Stimulated activated CD8-positive, alpha-beta memory T cell treated with anti-CD3 and anti-CD28 coated beads, Interleukin-12 subunit alpha, Interleukin-12 subunit beta, amount 100 ng/mL, for 1 hour (primary cell): ENCODE data around the gene SLC13A1.

Source experiments
- DNase-seq: peaks from one replicate; pipeline ENCODE4 v3.0.0-alpha.2; 2020; ENCODE audit warnings: low read depth

SLC13A1 gene

GRCh38 chr7:123193235-123193634 is 6.5 kb downstream of the SLC13A1 start:
- no peak for DNase-seq

DNA sequence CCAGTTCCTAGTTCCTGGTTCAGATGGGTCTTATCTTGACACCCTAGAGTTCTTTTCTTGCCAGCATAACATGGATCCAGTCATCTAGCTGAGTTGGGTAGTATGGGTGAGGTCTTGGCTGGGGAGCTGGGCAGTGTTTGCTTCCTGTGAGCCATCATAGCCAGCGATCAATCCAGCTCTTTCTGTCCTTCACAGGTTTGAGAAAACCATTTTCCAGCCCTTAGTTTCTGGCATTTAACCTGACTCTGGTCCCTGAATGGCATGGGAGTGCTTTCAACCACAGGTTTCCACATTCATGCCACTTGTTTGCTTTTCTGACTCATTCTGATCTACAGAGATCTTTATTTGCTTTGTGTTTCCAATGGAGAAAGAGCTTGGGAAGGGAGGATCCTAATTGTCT is 8.6 kb downstream of the SLC13A1 start:
- DNase-seq: no peak

DNA sequence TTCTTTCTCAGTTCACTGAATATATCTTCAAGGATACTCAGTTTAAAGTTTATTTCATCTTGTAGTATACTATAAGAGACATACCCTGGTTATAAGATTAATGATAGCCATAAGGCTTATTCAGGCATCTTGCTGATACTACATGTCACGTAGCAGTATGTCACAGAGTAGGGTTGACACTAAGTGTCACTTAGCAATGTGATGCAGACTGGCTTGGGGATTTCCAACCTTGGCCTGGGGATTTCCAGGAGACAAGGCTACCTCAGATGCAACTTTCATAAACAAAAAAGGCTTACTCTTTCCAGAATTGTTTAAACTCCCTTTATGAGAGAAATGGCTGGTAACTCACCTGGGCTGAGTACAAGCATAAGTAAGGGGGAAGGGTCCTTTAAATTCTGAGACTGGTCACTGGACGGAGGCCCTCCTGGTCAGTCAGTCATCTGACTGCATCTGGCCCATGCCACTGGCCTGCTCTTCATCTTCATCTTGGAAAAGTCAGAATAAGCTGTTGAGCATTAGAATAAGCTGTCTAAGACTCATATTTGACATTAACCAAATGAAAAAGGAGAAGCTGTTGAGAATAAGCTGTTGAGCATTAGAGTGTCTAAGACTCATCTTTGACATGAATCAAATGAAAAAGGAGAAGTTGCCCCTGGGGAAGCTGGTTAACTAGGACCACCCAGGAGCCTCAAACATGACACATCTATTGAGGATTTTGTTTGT is 9.5 kb downstream of the SLC13A1 start:
- no peak for DNase-seq

DNA sequence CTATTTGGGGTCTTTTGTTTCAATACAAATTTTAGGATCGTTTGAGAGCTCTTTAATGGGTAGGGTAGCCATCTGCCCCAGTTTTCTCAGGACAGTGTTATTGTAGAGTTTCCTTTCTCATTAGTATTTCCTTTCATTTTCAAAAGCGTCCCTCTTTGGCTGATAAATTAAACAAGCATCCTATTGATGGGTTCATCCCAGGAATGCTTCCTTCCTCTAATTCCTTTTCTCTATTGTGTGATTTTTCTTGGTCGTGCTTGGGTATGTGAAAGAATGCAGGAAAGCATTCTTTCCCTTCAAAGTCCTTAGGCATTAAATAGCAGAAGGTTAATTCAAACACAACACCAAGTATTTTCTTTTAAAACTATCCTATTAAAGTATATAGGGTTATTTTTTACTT is 14.0 kb downstream of the SLC13A1 start:
- DNase-seq: no peak

- no peak for DNase-seq
Observed at GRCh38 chr7:123184271-123184670, 15.5 kb downstream of the SLC13A1 start.

- no peak for DNase-seq
Observed at GRCh38 chr7:123183431-123183830, 16.3 kb downstream of the SLC13A1 start.

GRCh38 chr7:123177442-123177841 is 22.3 kb downstream of the SLC13A1 start:
- DNase-seq: no peak

DNA sequence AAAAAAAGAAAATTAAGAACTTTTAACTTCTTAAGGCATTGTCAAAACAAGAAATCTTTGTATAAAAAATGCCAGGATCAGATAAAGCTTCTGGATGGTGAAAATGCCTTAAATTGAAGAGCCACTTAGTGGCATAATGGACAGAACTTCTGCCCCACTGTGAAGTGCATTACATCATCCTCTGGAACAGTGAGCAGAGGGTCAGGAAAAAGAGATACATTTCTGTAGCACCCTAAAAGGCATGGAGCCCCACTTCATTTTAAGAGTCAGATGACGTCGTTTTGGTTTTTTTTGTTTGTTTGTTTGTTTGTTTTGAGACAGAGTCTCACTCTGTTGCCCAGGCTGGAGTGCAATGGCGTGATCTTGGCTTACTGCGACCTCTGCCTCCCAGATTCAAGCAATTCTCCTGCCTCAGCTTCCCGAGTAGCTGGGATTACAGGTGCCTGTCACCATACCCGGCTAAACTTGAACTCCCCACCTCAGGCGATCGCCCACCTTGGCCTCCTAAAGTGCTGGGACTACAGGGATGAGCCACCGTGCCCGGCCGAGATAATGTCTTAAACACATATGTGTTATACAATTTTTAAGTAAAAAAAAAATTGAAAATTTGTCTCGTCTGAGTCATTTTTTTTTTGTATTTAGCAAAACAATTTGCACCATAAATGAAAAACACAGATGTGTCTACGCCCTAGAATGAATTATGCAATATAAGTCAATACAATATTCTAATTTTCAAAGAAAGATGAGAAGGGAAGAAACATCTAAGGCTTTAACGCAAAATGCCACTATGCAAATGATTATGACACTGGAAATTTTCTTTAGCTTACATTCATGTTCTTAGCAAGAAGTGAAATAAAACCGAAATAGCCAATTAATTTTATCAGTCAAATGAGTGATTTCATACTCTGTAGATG is 29.2 kb downstream of the SLC13A1 start:
- no peak for DNase-seq

DNA sequence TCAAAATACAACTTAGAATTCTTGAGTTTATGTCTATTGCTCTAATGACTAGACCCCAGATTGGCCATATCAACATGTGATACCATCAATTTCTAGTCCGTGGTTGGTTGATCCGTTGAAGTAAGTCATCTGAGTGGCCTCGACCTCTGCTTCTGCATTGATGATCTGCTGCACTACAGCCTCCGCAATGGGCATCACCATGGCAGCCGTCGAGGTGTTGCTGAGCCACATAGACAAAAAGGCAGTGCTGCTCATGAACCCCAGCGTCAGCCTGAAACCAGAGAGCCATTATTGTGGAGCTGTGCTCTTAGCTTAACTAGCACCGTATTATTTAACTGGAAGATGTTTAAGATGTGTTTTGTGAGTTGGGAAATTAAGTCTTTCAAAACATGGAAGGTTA is 30.7 kb downstream of the SLC13A1 start:
- DNase-seq: no peak

DNA sequence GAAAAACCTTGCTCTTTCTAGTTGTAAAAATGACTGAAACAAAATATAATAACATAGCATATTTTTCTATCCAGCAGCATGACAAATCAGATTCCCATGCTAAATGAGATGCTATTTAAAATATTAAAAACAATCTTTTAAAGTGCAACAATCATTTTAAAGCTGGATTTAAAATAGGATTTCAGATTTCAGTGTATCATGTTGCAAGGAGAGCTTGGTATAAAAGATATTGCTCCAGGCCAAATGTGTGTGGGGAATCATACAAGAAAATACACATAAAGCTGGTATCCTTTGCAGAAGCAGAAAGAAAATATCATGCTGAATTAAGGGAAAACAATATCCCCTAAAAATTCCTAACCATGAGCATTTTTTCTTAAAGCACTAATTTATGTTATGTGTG is 42.2 kb downstream of the SLC13A1 start:
- DNase-seq: no peak

DNA sequence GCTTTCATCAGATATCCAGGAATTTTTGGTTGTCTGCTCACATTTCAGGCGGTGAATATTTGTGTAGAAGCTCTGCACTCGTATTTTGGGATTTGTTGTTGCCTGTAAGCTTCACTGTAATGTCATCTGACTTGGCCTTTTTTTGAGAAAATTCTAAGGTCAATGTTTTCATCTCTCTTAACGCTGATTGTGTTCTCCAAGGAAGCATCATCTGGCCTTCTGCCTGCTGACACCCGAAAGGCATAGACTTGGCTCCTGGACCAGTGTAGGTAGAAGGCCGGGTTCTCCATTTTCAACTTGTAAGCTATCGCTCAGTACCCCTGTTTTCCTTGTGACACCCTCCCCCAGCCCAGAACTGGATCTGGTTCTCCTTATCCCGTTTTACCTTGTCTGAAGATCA is 44.2 kb downstream of the SLC13A1 start:
- DNase-seq: no peak

DNA sequence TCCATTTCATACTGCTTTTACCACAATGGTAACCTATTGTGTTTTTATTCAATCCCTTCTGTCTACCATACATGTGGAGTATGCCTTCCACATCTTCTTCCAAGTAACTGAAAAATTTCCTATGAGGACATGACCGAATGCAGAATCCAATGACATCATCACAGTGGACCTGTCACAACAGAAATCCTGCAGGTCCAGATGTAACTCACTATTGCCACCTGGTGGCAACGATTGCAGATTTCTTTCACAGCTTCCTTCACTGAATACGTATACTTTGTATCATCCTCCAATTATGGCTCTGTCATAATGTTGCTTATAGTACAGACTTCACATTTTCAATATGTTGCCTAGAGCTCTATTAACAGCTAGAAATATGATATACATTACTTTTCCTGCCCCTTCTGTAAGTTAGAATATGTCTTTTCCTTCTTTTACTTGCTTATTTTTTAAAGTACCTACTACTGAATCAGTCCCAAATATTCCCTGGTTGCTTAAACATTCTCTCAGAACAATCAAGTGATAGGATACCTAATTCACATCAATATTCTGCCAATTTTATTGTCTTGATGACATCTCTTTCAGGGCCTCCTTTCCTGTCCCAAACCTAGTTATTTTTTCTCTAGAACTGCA is 45.4 kb downstream of the SLC13A1 start:
- no peak for DNase-seq

- no peak for DNase-seq
Observed at GRCh38 chr7:123151443-123151842, 48.3 kb downstream of the SLC13A1 start.

DNA sequence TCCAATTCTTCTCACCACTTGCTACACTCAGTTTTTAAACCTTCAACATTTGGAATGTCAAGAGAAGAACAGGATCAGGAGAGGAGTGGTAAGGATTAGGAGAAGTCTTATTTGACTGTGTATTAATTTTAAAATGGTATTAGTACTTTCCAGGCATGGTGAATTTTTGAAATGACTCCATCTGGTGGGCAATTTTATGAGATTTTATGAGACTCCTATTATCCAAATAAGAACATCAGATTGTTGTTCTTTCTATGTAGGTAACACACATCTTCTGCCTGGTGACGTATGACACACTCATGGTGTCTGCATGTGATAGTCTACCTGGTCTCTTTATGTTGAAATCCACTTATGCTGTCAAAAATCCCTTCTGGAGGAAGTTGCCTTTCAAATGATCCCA is 51.0 kb downstream of the SLC13A1 start:
- no peak for DNase-seq

DNA sequence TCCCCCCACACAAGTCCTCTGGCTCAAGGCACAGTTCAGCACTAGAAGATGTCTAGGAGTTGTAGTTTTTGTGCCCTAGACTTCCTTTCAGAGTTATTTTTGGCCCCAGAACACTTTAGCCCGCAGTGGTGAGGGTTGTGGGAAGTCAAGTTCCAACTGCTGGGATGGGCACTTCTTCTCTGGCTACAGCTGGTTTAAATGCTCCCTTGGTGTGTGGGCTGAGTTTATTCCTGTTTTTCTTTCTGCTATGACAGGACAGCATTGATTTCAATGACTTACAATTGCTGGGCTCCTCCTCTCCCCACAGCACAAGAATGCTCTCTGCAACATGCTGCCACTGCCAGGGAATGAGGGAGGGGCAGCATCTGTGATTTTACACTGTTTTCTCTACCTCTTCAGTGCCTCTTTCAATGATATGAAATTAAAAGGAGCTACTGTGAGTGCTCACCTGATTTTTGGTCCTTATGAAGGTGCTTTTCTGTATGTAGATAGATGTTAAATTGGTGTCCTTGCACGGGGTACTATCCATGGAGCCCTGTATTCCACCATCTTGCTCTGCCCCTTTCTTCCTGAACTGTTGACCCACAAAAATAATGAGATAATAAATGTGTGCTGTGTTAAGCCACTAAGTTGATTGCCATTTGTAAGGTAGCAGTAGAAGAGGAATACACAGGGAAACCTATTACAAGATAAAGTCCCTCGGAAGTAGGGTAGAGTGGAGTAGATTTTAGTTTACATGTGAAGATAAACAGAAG is 56.3 kb downstream of the SLC13A1 start:
- DNase-seq: no peak

DNA sequence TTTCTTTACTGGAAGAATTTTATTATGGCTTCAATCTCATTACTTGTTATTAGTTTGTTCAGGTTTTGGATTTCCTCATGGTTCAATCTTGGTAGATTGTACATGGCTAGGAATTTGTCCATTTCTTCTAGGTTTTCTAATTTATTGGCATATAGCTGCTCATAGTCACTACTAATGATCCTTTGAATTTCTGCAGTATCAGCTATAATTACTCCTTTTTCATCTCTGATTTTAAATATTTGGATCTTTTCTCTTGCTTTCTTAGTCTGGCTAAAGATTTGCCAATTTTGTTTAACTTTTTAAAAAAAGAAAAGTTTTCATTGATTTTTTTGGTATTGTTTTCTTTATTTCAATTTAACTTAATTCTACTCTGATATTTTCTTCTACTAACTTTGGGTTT is 59.2 kb downstream of the SLC13A1 start:
- no peak for DNase-seq

- DNase-seq: no peak
Observed at GRCh38 chr7:123135960-123136359, 63.8 kb downstream of the SLC13A1 start.

GRCh38 chr7:123133924-123134323 is 65.8 kb downstream of the SLC13A1 start:
- no peak for DNase-seq

- no peak for DNase-seq
Observed at GRCh38 chr7:123131961-123132360, 67.8 kb downstream of the SLC13A1 start.

GRCh38 chr7:123131556-123131955 is 68.2 kb downstream of the SLC13A1 start:
- no peak for DNase-seq

- DNase-seq: no peak
Observed at GRCh38 chr7:123131140-123131539, 68.6 kb downstream of the SLC13A1 start.

GRCh38 chr7:123126691-123127090 is 73.1 kb downstream of the SLC13A1 start:
- no peak for DNase-seq
